Measurements from ENCODE around the gene RSF1. TPM values are rescaled to one million over a fixed set of nuclear protein-coding genes. Genes with fewer than 3 reads are reported as not detected.

RSF1 gene
- total and polyA plus RNA-seq, 4 donors: 5.2 to 33.1 (median 13.4) TPM

GRCh38 chr11:77791301-77791700, 29.2 kb downstream of the RSF1 start:
- Histone ChIP-seq H3K27me3 (ENCODE audit: control insufficient read depth in 4 of 4, insufficient read depth in 4 of 4, low read length in 3 of 4) (no peaks in the 10 kb centered on the region), H3K36me3 (ENCODE audit: control insufficient read depth in 4 of 4, insufficient read depth in 3 of 4, low read depth in 1 of 4, low read length in 3 of 4) (no peaks in the 10 kb centered on the region), H3K27ac (ENCODE audit: low read depth in 1 of 2, low read length in 2 of 2) (no peak overlapping the region), H3K9me3 (ENCODE audit: control insufficient read depth in 4 of 4, low read length in 3 of 4) (no peaks in the 10 kb centered on the region), H3K4me1 (ENCODE audit: control insufficient read depth in 4 of 4, insufficient read depth in 4 of 4, low read length in 3 of 4) (peaks cover 0 to 4% (median 3%) of the 10 kb centered on the region in 4 donors), H3K4me3 (ENCODE audit: low read depth in 1 of 3, low read length in 3 of 3) (no peak overlapping the region), H3K9ac (ENCODE audit: low read depth in 1 of 2, low read length in 2 of 2) (no peak overlapping the region)
- no peak for DNase-seq (ENCODE audit: low spot score)
- TF ChIP-seq YY1 (IDR thresholded peaks at IDR 0.05) (no peak), EGR1 (IDR thresholded peaks at IDR 0.05; ENCODE audit: low read depth in 2 of 2) (no peak), TAF1 (conservative IDR thresholded peaks at IDR 0.05) (no peak), ZBTB33 (IDR thresholded peaks at IDR 0.05) (no peak), JUND (IDR thresholded peaks at IDR 0.05) (no peak), MAX (IDR thresholded peaks at IDR 0.05) (no peak), FOXA2 (IDR thresholded peaks at IDR 0.05) (no peak), RXRA (IDR thresholded peaks at IDR 0.05) (no peak), REST (IDR thresholded peaks at IDR 0.05) (no peak), FOXA1 (IDR thresholded peaks at IDR 0.05) (no peak), GABPA (IDR thresholded peaks at IDR 0.05 in 1 of 2, conservative IDR thresholded peaks at IDR 0.05 in 1 of 2) (no peak)
- 96% methylated on average over 4 of the region's 4 CpGs for WGBS

- H3K9me3 ChIP-seq (ENCODE audit: control insufficient read depth in 4 of 4, low read length in 3 of 4): no peaks in the 10 kb centered on the region
- WGBS: 98% methylated on average over 5 of the region's 5 CpGs
Observed at GRCh38 chr11:77789731-77790476, 30.6 kb downstream of the RSF1 start.

More at GRCh38 chr11:77789731-77790476, 30.6 kb downstream of the RSF1 start:
- H3K36me3 ChIP-seq (ENCODE audit: control insufficient read depth in 4 of 4, insufficient read depth in 3 of 4, low read depth in 1 of 4, low read length in 3 of 4): no peaks in the 10 kb centered on the region
- no peak for DNase-seq (ENCODE audit: low spot score)
- H3K4me3 ChIP-seq (ENCODE audit: low read depth in 1 of 3, low read length in 3 of 3): no peak overlapping the region
- TF ChIP-seq FOXA1 (IDR thresholded peaks at IDR 0.05): no peak
- no peak for TF ChIP-seq JUND (IDR thresholded peaks at IDR 0.05)
- TF ChIP-seq HNF4A (conservative IDR thresholded peaks at IDR 0.05): no peak
- TF ChIP-seq ATF3 (IDR thresholded peaks at IDR 0.05): no peak
- no peak overlapping the region for H3K27ac ChIP-seq (ENCODE audit: low read depth in 1 of 2, low read length in 2 of 2)
- no peak overlapping the region for H3K9ac ChIP-seq (ENCODE audit: low read depth in 1 of 2, low read length in 2 of 2)
- peaks cover 1 to 7% (median 4%) of the 10 kb centered on the region in 4 donors for H3K4me1 ChIP-seq (ENCODE audit: control insufficient read depth in 4 of 4, insufficient read depth in 4 of 4, low read length in 3 of 4)
- no peaks in the 10 kb centered on the region for H3K27me3 ChIP-seq (ENCODE audit: control insufficient read depth in 4 of 4, insufficient read depth in 4 of 4, low read length in 3 of 4)
